Activated CD4-positive, alpha-beta T cell treated with anti-CD3 and anti-CD28 coated beads, Interleukin-2, amount 50 U/mL, for 1 hour (primary cell): ENCODE measurements around the gene LDLR.
"Not testable (repeated sequence)": the region's sequence is repeated elsewhere in the genome, so short reads cannot be mapped to it uniquely, and the experiment has no call there.

Experiments
- DNase-seq: peaks from one replicate; pipeline ENCODE4 v3.0.0-alpha.2; 2020

LDLR gene

DNA sequence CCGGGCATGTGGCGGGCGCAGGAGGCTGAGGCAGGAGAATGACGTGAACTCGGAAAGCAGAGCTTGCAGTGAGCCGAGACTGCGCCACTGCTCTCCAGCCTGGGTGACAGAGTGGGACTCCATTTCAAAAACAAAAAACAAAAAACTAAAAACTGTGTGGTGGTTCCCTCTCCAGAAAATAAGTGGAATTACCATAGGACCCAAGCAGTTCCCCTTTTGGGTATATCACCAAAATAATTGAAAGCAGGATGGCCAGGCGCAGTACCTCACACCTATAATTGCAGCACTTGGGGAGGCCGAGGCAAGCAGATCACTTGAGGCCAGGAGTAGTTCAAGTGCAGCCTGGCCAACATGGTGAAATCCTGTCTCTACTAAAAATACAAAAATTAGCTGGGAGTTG is 15.7 kb upstream of the LDLR start:
- no peak for DNase-seq

DNA sequence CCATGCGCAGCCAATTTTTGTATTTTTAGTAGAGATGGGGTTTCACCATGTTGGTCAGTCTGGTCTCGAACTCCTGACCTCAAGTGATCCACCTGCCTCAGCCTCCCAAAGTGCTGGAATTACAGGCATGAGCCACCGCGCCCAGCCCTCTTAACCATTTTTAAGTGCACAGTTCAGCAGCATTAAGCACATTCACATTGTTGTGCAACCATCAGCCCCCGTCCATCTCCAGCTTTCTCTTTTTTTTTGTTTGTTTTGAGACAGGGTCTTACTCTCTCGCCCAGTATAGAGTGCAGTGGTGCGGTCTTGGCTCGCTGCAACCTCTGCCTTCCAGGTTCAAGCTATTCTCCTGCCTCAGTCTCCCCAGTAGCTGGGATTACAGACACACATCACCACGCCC is 12.5 kb upstream of the LDLR start:
- DNase-seq, result not testable (repeated sequence)

DNA sequence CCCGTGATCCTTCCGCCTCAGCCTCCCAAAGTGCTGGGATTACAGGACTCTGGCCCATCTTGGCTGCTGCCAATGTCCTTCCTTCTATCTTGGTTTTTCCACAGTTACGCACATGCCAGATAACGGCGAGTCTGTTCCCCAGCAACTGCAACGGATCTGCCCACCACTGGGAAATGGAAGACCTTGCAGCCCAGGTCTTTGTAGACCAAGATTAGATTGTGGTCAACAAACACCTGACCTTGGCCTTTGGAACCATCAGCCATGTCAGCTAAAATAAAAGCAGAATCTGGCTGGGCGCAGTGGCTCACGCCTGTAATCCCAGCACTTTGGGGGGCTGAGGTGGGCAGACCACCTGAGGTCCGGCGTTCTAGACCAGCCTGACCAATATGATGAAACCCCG is 10.4 kb upstream of the LDLR start:
- DNase-seq, result no peak

DNA sequence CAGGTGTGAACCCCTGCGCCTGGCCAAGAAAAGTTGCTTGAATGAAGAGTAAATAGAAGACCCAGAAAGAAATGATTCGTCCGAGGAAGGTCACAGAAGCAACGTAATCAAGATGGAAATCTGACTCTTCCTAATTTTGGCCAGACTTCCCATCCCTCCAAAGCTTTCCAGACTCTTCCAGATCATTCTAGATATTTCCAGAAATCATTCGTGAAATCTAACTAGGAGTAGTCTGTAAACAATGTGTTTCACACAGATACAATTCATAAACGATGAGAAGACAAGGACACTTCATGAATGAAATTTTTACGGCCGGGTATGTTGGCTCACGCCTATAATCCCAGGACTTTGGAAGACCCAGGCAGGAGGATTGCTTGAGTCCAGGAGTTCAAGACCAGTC is 9.3 kb upstream of the LDLR start:
- no peak for DNase-seq

DNA sequence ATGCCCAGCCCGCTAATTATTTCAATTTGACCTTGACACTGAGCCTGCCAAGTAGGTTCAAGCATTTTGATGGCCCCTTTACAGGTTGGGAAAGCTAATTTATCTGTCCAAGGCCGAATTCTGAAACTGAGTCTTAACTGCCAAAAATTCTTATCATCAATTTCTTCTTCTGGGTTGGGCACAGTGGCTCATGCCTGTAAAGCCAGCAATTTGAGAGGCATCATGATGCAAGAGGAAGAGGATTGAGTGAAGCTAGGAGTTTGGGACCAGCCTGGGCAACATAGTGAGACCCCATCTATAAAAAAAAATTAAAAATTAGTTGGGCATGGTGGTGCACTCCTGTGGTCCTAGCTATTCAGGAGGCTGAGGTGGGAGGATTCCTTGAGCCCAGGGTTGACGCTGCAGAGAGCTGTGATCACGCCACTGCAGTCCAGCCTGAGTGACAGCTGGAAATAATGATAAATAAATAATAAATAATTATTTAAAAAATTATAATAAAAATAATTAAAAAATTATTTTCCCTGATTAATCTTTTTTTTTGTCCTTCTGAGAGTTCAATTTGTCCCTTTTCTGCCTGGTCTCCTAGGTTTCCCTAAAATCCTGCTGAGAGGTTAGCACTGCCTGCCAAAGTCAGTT is 1.3 kb upstream of the LDLR start:
- DNase-seq, result no peak

DNA sequence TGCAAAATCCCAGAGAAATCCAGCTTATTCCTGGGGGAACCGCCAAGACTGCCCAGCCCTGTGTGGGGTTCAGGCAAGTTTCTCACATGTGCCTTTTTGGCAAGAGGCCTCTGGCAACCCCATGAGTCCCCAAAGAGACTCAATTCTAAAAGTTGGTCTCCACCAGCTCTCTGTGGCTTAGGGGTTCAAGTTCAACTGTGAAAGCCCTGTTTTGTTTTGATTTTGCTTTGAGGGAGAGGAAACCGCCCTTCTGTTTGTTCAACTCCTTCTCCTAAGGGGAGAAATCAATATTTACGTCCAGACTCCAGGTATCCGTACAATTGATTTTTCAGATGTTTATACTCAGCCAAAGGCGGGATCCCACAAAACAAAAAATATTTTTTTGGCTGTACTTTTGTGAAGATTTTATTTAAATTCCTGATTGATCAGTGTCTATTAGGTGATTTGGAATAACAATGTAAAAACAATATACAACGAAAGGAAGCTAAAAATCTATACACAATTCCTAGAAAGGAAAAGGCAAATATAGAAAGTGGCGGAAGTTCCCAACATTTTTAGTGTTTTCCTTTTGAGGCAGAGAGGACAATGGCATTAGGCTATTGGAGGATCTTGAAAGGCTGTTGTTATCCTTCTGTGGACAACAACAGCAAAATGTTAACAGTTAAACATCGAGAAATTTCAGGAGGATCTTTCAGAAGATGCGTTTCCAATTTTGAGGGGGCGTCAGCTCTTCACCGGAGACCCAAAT is 583 bp upstream of the LDLR start:
- no peak for DNase-seq

DNA sequence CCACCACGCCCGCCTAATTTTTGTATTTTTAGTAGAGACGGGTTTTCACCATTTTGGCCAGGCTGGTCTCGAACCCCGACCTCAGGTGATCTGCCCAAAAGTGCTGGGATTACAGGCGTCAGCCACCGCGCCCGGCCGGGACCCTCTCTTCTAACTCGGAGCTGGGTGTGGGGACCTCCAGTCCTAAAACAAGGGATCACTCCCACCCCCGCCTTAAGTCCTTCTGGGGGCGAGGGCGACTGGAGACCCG is 676 bp downstream of the LDLR start:
- DNase-seq, result not testable (repeated sequence)

DNA sequence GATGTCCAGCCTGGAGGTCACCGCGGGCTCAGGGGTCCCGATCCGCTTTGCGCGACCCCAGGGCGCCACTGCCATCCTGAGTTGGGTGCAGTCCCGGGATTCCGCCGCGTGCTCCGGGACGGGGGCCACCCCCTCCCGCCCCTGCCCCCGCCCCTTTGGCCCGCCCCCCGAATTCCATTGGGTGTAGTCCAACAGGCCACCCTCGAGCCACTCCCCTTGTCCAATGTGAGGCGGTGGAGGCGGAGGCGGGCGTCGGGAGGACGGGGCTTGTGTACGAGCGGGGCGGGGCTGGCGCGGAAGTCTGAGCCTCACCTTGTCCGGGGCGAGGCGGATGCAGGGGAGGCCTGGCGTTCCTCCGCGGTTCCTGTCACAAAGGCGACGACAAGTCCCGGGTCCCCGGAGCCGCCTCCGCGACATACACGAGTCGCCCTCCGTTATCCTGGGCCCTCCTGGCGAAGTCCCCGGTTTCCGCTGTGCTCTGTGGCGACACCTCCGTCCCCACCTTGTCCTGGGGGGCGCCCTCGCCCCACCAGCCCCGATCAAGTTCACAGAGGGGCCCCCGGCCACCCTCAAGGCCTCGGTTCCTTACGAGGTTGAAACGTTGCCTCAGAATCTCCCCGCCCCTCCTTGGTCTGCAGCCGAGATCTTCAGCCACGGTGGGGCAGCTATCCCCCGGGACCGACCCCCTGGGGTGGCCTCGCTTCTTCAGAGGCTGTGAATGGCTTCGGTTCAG is 1.2 kb downstream of the LDLR start:
- peak; percentile 98 for DNase-seq

DNA sequence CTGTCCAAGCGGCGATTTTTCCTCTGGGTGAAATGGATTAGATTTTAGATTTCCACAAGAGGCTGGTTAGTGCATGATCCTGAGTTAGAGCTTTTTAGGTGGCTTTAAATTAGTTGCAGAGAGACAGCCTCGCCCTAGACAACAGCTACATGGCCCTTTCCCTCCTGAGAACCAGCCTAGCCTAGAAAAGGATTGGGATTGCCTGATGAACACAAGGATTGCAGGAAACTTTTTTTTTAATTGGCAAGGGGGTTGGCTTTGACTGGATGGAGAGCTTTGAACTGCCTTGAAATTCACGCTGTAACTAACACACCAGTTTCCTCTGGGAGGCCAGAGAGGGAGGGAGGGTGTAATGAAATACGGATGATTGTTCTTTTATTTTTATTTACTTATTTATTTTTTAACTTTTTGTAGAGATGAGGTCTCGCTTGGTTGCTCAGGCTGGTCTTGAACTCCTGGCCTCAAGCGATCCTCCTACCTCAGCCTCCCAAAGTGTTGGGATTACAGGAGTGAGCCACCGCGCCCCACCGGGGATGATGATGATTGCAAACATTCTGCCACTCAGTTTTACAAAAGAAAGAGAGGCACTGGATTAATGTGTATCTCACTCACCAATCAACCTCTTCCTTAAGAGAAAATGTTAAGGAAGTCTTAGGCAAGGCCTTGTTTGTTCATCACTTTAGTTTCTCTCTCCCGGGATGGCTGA is 1.9 kb downstream of the LDLR start:
- peak; percentile 15 for DNase-seq

DNA sequence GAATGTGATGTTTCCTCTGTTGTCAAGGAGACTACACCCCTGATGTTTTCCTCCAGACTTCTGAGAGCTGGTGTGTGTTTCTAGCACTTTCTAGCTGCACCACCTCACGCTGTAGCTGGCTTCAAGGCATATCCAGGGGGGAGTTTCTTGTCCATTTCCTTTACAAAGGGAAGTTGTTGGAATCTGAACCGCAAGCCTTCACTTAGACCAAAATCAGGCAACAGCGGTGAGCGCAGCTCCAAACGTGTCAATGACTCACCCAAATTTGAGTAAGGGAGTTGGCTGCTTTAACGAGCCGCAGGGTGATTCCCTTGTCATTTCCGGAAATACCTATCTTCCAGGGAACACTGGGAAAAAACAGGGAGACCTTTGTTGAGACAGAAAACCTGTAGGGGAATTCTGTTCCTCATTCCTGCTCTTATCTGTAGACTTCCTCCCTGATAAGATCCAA is 2.5 kb downstream of the LDLR start:
- peak; percentile 62 for DNase-seq

DNA sequence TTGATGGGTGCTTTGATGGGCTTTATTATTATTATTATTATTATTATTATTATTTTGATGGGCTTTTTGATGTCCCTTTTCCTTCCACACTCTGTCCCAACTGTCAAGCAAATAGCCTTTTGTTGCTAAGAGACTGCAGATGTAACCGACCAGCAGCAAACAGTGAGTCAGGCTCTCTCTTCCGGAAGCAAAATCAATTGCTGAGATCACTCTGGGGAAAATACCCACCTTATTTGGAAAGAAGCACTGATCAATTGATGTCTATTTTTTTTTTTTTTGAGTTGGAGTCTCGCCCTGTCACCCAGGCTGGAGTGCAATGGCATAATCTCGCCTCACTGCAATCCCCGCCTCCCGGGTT is 2.9 kb downstream of the LDLR start:
- peak; percentile 50 for DNase-seq

DNA sequence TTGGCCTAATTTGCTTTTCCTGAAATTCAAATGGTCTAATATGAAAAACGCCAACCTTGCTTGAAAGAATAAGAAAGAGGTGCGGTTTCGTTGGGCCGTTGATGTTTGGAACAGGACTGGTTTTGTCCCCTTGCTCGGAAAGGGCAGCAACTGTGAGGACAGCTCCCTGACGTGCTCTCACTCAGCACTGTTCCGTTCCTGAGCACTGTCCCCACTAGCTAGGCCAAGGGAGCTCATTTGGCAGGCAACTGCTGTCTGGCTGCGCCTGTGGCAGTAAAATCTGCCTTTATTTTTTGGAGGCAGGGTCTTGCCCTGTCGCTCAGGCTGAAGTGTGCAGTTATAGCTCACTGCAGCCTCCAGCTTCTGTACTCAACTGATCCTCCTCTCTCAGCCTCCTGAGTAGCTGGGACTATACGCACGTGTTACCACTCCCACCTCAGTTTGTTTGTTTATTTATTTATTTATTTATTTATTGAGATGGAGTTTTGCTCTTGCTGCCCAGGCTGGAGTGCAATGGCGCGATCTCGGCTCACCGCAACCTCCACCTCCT is 4.5 kb downstream of the LDLR start:
- DNase-seq, result no peak

DNA sequence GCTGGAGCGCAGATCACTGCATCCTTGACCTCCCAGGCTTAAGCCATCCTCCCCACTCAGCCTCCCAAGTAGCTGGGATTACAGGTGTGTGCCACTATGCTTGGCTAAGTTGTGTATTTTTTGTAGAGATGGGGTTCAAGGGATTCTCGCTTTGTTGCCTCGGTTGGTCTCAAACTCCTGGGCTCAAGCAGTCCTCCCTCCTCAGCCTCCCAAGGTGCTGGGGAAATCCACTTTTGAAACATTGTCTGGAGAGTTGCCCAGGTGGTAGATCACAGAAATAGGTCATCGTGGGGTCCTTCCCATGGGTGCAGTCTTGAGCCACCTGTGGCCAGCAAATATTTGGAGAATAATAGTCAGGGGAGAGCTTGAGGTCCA is 5.2 kb downstream of the LDLR start:
- no peak for DNase-seq

DNA sequence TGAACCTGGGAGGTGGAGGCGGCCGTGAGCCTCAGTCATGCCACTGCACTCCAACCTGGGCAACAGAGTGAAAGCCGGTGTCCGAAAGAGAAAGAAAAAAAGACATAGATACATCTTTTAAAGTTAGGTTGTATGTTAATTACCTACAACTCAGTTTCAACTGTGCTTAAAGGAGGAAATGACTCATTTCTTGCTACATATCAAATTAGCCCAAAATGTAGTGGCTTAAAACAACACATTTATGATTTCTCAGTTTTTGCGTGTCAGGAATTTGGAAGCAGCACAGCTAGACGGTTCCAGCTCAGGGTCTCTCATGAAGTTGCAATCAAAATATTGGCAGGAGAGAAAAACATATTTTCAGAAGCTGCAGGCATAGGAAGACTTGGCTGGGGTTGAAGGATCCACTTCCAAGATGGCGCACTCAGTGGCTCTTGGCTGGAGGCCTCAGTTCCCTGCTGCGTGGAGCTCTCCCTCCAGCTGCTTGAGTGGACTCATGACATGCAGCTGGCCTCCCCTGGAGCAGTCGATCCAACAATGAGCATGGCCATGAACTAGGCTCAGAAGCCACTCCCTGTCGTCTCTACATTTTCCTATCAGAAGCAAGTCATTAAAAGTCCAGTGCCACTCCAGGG is 7.1 kb downstream of the LDLR start:
- DNase-seq, result no peak

DNA sequence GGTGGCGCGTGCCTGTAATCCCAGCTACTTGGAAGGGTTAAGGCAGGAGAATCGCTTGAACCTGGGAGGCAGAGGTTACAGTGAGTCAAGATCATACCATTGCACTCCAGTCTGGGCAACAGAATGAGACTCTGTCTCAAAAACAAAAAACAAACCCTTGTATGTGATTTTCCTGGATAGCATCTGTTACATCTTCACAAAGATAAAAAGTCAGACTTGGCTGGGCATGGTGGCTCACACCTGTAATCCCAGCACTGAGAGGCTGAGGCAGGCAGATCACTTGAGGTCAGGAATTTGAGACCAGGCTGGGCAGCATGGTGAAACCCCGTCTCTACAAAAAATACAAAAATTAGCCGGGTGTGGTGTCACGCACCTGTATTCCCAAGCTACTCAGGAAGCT is 8.1 kb downstream of the LDLR start:
- DNase-seq, result not testable (repeated sequence)

DNA sequence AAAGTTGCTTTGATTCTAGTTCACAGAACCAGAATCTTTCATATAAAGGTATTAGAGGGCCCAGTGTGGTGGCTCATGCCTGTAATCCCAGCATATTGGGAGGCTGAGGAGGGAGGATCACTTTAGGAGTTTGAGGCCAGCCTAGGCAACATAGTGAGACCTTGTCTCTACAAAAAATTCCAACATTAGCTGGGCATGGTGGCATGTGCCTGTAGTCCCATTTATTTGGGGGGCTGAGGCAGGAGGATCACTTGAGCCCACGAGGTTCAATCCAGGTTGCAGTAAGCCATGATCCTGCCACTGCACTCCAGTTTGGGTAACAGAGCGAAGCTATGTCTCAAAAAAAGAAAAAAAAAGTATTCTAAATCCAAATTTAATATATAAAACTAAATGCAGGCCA is 9.1 kb downstream of the LDLR start:
- DNase-seq, result no peak

DNA sequence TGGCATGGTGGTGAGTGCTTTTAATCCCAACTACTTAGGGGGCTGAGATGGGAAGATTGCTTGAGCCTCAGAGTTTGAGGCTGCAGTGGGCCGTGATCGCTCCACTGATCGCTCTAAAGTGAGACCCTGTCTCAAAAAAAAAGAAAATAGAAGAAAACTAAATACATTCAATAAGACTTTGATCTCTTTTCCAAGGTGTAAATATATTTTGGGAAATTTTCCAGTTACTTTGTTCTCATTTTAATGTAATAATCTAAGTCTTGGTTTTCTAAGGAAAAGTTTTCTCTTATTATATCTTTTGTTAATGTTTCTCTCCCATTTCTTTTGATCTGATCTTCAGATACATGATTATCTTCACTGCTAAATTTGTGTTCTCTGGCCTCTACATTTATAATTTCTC is 9.6 kb downstream of the LDLR start:
- DNase-seq, result no peak

DNA sequence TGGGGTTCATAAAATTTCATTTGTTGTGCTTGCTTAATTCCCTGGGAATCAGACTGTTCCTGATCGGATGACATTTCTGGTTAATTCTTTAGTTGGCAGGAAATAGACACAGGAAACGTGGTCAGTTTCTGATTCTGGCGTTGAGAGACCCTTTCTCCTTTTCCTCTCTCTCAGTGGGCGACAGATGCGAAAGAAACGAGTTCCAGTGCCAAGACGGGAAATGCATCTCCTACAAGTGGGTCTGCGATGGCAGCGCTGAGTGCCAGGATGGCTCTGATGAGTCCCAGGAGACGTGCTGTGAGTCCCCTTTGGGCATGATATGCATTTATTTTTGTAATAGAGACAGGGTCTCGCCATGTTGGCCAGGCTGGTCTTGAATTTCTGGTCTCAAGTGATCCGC is 10.8 kb downstream of the LDLR start:
- no peak for DNase-seq

DNA sequence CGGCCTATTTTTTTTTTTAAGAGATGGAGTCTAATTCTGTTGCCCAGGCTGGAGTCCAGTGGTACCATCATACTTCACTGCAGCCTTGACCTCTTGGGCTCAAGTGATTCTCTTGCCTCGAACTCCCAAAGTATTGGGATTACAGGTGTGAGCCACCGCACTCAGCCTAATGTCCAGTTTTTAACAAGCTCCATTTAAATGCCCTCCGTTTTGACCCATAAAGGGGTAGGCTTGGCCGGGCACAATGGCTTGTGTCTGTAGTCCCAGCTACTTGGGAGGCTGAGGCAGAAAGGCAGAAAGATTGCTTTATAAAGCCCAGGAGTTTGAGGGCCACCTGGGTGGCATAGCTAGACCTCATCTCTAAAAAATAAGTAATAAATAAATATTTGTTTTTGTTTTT is 11.8 kb downstream of the LDLR start:
- DNase-seq, result no peak

DNA sequence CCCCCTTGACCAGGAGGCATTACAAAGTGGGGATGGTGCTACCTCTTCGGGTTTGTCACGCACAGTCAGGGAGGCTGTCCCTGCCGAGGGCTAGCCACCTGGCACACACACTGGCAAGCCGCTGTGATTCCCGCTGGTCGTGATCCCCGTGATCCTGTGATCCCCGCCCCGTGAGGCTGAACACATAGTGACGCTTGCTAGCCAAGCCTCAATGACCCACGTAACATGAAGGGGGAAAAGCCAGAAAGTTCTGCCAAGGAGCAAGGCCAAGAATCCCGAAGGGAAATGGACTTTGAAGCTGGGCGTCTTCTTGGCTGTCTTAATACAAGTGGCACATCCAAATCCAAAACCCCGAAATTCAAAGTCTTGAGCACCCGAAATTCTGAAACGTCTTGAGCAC is 13.7 kb downstream of the LDLR start:
- no peak for DNase-seq

DNA sequence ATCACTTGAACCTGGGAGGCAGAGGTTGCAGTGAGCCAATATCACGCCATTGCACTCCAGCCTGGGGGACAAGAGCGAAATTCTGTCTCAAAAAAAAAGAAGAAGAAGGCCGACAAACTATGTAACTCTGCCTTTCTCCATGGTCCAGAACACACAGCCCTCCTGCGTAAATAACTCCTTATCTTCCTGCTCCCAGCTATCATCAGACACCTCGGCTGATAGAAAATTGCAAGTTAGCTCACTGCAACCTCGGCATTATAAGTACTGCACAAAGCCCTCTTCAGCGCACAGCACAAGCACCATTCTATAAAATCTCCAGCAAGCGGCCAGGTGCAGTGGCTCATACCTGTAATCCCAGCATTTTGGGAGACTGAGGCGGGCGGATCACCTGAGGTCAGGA is 14.4 kb downstream of the LDLR start:
- DNase-seq, result not testable (repeated sequence)

DNA sequence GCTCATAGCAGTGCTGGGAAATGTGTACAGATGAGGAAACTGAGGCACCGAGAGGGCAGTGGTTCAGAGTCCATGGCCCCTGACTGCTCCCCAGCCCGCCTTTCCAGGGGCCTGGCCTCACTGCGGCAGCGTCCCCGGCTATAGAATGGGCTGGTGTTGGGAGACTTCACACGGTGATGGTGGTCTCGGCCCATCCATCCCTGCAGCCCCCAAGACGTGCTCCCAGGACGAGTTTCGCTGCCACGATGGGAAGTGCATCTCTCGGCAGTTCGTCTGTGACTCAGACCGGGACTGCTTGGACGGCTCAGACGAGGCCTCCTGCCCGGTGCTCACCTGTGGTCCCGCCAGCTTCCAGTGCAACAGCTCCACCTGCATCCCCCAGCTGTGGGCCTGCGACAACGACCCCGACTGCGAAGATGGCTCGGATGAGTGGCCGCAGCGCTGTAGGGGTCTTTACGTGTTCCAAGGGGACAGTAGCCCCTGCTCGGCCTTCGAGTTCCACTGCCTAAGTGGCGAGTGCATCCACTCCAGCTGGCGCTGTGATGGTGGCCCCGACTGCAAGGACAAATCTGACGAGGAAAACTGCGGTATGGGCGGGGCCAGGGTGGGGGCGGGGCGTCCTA is 15.9 kb downstream of the LDLR start:
- no peak for DNase-seq

DNA sequence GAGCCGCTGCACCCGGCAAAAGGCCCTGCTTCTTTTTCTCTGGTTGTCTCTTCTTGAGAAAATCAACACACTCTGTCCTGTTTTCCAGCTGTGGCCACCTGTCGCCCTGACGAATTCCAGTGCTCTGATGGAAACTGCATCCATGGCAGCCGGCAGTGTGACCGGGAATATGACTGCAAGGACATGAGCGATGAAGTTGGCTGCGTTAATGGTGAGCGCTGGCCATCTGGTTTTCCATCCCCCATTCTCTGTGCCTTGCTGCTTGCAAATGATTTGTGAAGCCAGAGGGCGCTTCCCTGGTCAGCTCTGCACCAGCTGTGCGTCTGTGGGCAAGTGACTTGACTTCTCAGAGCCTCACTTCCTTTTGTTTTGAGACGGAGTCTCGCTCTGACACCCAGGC is 17.2 kb downstream of the LDLR start:
- no peak for DNase-seq
